Stimulated activated CD4-positive, alpha-beta T cell treated with anti-CD3 and anti-CD28 coated beads, Interleukin-1b, Interleukin-23, amount 100 ng/mL, for 1 hour (primary cell): Measurements from ENCODE around the gene PRKX.
"Not testable (repeated sequence)": the region's sequence is repeated elsewhere in the genome, so short reads cannot be mapped to it uniquely, and the experiment has no call there.

Experiments used
- DNase-seq, 2 donors: peaks; one replicate each; pipeline ENCODE4 v3.0.0-alpha.2; 2020; ENCODE audit warnings: low read depth in 2 of 2

The PRKX gene

GRCh38 chrX:3577551-3577950 lies 135.9 kb downstream of the PRKX start:
- no peak for DNase-seq

GRCh38 chrX:3576886-3577501 lies 136.5 kb downstream of the PRKX start:
- no peak for DNase-seq

- DNase-seq, result no peak
Observed at GRCh38 chrX:3567686-3568085, 145.8 kb downstream of the PRKX start.

DNA sequence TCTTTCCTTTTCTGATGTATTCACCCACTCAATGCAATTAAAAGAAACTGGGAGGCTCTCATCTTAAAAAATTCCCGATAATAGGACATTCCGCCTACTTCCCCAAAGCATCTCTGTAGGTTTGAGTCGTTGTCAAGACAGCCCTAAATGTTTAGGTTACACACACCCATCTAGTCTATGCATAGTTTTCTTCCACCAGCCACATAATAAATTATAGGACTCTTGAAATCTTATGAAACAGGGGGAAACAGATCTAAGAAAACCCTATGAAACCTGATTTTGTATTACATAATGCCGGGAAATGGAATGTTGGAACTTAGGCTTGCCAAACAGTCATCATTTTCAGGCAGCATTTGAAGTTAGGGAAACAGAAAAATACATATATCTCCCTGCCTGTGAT lies 150.0 kb downstream of the PRKX start:
- no peak for DNase-seq

DNA sequence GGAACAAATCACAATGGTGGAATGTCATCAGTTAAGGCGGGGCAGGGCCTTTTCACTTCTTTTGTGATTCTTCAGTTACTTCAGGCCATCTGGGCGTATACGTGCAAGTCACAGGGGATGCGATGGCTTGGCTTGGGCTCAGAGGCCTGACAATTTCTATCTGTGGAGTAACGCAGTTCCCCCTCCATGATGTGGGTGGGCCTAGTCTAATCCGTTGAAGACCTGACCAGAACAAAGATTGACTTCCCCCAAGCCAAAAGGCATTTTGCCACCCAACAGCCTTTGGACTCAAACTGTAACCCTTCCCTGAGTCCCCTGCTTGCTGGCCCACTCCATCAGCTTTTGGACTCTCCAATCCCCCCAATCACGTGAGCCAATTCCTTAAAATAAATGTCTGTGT lies 153.4 kb downstream of the PRKX start:
- DNase-seq, result not testable (repeated sequence)
